ENCODE results near the gene POC1A. TPM values are rescaled to one million over a fixed set of nuclear protein-coding genes. Genes with fewer than 3 reads are reported as not detected.
A peak's percentile ranks its signal among the peaks of the same experiment; 100 is the strongest.

Gene POC1A
- total and polyA plus RNA-seq, 9 of the 15 experiments (the other 6 are each of a cell fraction or from before 2014, with no cell fraction given): 7.2 to 17.5 (median 12.1) TPM

GRCh38 chr3:52029053-52029452 lies 125.2 kb downstream of the POC1A start (continued):
- TF ChIP-seq PATZ1 (CRISPR knock-in tag; IDR thresholded peaks at IDR 0.05; ENCODE audit: borderline replicate concordance) (no peak), BMI1 (IDR thresholded peaks at IDR 0.05; ENCODE audit: low read length) (no peak), ZNF232 (CRISPR knock-in tag; IDR thresholded peaks at IDR 0.05) (no peak), MAFG (tag; conservative IDR thresholded peaks at IDR 0.05) (no peak), NKRF (IDR thresholded peaks at IDR 0.05; ENCODE audit: borderline replicate concordance) (no peak), ZNF408 (CRISPR knock-in tag; IDR thresholded peaks at IDR 0.05; ENCODE audit: low read depth) (no peak), ZNF407 (IDR thresholded peaks at IDR 0.05; ENCODE audit: low read depth) (no peak), ZNF639 (CRISPR knock-in tag; conservative IDR thresholded peaks at IDR 0.05 in 1 of 2, IDR thresholded peaks at IDR 0.05 in 1 of 2) (no peak), FOXJ2 (tag; IDR thresholded peaks at IDR 0.05) (no peak), ARID1B (IDR thresholded peaks at IDR 0.05) (peak; percentile 81), CTBP1 (IDR thresholded peaks at IDR 0.05; ENCODE audit: borderline replicate concordance) (peak; percentile 58; the same call in 1 of the 2 replicates)
- TF ChIP-seq, protein P1, sequence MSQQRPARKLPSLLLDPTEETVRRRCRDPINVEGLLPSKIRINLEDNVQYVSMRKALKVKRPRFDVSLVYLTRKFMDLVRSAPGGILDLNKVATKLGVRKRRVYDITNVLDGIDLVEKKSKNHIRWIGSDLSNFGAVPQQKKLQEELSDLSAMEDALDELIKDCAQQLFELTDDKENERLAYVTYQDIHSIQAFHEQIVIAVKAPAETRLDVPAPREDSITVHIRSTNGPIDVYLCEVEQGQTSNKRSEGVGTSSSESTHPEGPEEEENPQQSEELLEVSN (IDR thresholded peaks at IDR 0.05; ENCODE audit: borderline replicate concordance in 1 of 2, extremely low read depth in 1 of 2, insufficient read depth in 1 of 2, insufficient read length in 1 of 2, low read depth in 1 of 2, low read length in 1 of 2, poor library complexity in 1 of 2, severe bottlenecking in 1 of 2): no peak

Data from K562 (cell line).